Thoracic aorta (tissue), 2 donors: Measurements from ENCODE around the gene HOXD4. TPM values are rescaled to one million over a fixed set of nuclear protein-coding genes. Genes with fewer than 3 reads are reported as not detected.

ENCODE experiments used
- ATAC-seq: fragments of 150-250 bp; one replicate; pipeline ENCODE4 v1.8.0; 2017; ENCODE audit warnings: low read depth; ENCODE audit not compliant: insufficient number of reproducible peaks, low FRiP score
- DNase-seq: peaks from one replicate; pipeline ENCODE4 v3.0.0-alpha.2; 2020; ENCODE audit warnings: low spot score
- H3K27ac ChIP-seq, 2 donors: fragments of 200-600 bp; sonication (generic); 1 replicate in 1 of 2; 2 replicates in 1 of 2; pipeline ENCODE4 v1.5.1; 2016; ENCODE audit warnings: mild to moderate bottlenecking in 2 of 2, moderate library complexity in 2 of 2
- H3K27me3 ChIP-seq: fragments of 200-600 bp; sonication (generic); replicated peaks from 2 replicates; pipeline ENCODE4 v1.6.0; 2016; ENCODE audit warnings: mild to moderate bottlenecking; ENCODE audit not compliant: insufficient read depth
- H3K36me3 ChIP-seq: fragments of 200-600 bp; sonication (generic); one replicate; pipeline ENCODE4 v1.5.1; 2016
- H3K4me1 ChIP-seq, 2 donors: fragments of 200-600 bp; sonication (generic); 1 replicate in 1 of 2; 2 replicates in 1 of 2; pipeline versions ENCODE4 v1.5.1 to v1.6.0; 2016; ENCODE audit warnings: low read depth in 2 of 2, mild to moderate bottlenecking in 1 of 2; ENCODE audit not compliant: control insufficient read depth in 1 of 2
- H3K4me3 ChIP-seq: fragments of 200-600 bp; sonication (generic); 2 replicates; pipeline ENCODE4 v1.5.1; 2016; ENCODE audit warnings: mild to moderate bottlenecking
- H3K9me3 ChIP-seq: fragments of 200-600 bp; sonication (generic); 2 replicates; pipeline ENCODE4 v1.5.1; 2016
- CTCF ChIP-seq: fragments of 200-600 bp; sonication (generic); IDR thresholded peaks from one replicate; pipeline ENCODE4 v1.5.1; 2019; ENCODE audit warnings: antibody characterized with exemption
- total RNA-seq, 2 donors: library from RNA; depleted of rRNA; stranded (reverse); fragments of >200 nt; gene quantifications; one replicate each; pipeline versions ENCODE4 v1.1.0 to v1.2.3, GENCODE V29; 2016

HOXD4 gene
- total RNA-seq, 2 donors from 2014 or later = 4.8 to 9.3 TPM

- peaks cover 0 to 11% of the 10 kb centered on the region in 2 donors for H3K4me1 ChIP-seq
- no peaks in the 10 kb centered on the region for H3K9me3 ChIP-seq
- H3K27ac ChIP-seq = no peak overlapping the region
- no peak overlapping the region for H3K4me3 ChIP-seq
- ATAC-seq (no peak), DNase-seq (no peak)
- no peaks in the 10 kb centered on the region for H3K36me3 ChIP-seq
- TF ChIP-seq CTCF = no peak
- peaks cover 22% of the 10 kb centered on the region for H3K27me3 ChIP-seq
Measured at GRCh38 chr2:176173567-176174381, 22.4 kb downstream of the HOXD4 start.

- H3K36me3 ChIP-seq = no peaks in the 10 kb centered on the region
- H3K27ac ChIP-seq = no peak overlapping the region
- H3K4me1 ChIP-seq = peaks cover 0 to 11% of the 10 kb centered on the region in 2 donors
- no peaks in the 10 kb centered on the region for H3K9me3 ChIP-seq
- peaks cover 22% of the 10 kb centered on the region for H3K27me3 ChIP-seq
- no peak overlapping the region for H3K4me3 ChIP-seq
- no peak for DNase-seq
- no peak for ATAC-seq
- TF ChIP-seq CTCF = no peak
Measured at GRCh38 chr2:176174382-176174823, 23.1 kb downstream of the HOXD4 start.

GRCh38 chr2:176174824-176175708 is 23.7 kb downstream of the HOXD4 start:
- H3K9me3 ChIP-seq = no peaks in the 10 kb centered on the region
- H3K4me3 ChIP-seq = no peak overlapping the region
- DNase-seq = no peak
- peaks cover 0 to 11% of the 10 kb centered on the region in 2 donors for H3K4me1 ChIP-seq
- peak overlapping the region in 1 of 2 donors; percentile 39 for H3K27ac ChIP-seq
- H3K27me3 ChIP-seq = peaks cover 22% of the 10 kb centered on the region
- no peak for TF ChIP-seq CTCF
- no peak for ATAC-seq
- H3K36me3 ChIP-seq = no peaks in the 10 kb centered on the region

- peaks cover 0 to 11% of the 10 kb centered on the region in 2 donors for H3K4me1 ChIP-seq
- peaks cover 22% of the 10 kb centered on the region for H3K27me3 ChIP-seq
- no peaks in the 10 kb centered on the region for H3K9me3 ChIP-seq
- no peaks in the 10 kb centered on the region for H3K36me3 ChIP-seq
- no peak for TF ChIP-seq CTCF
- H3K27ac ChIP-seq = no peak overlapping the region
- DNase-seq = no peak
- ATAC-seq = no peak
- H3K4me3 ChIP-seq = no peak overlapping the region
Measured at GRCh38 chr2:176175709-176176607, 24.6 kb downstream of the HOXD4 start.
